ENCODE measurements around the gene CCDC192. TPM values are rescaled to one million over a fixed set of nuclear protein-coding genes. Genes with fewer than 3 reads are reported as not detected.

CCDC192 gene
- total and polyA plus RNA-seq, 2 of the 4 experiments (the other 2 are of a cell fraction) = not detected

DNA sequence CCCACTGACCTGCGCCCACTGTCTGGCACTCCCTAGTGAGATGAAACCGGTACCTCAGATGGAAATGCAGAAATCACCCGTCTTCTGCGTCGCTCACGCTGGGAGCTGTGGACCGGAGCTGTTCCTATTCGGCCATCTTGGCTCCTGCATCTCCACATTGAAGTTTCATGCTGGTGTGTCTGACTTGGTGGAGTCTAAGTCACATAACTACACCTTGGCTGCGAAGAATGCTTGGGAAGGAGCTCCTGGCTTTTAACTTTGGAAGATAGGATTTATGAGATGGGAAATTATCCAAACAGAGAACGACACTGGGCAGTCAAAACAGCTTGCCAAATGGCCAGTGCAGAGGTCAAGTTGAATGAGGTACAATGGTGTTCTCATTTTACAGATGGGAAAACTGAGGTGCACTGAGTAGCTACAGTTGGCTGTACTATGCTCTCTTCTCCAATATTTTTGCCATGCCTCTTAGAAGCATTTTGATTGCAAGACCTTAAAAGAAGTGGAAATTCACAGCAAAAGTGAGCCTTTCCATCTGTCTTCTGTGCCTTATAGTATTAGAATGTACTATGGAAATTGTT is 36.7 kb downstream of the CCDC192 start:
- CTCF ChIA-PET = no interaction called here
- Histone ChIP-seq H3K36me3 (ENCODE audit: control insufficient read depth, insufficient read depth, low read length) (no peaks in the 10 kb centered on the region), H4K8ac (ENCODE audit: low read depth in 2 of 2, low read length in 2 of 2) (no peak overlapping the region), H3K4me2 (ENCODE audit: low read depth, low read length) (no peak overlapping the region), H3K4me1 (ENCODE audit: control insufficient read depth, insufficient read depth, low read length) (no peaks in the 10 kb centered on the region), H3K79me1 (ENCODE audit: low read depth in 1 of 2, low read length in 2 of 2) (no peaks in the 10 kb centered on the region), H3K4me3 (ENCODE audit: insufficient read depth, low read depth, low read length) (no peak overlapping the region), H2AFZ (replicated peaks; ENCODE audit: low read length, poor library complexity) (no peak overlapping the region), H2BK5ac (ENCODE audit: low read depth, low read length, poor library complexity, severe bottlenecking) (no peak overlapping the region), H3K9ac (ENCODE audit: low read depth, low read length) (no peak overlapping the region), H2AK9ac (replicated peaks; ENCODE audit: low read depth, low read length, poor library complexity) (no peak overlapping the region), H2BK15ac (ENCODE audit: low read depth, low read length) (no peak overlapping the region), H3K27ac (ENCODE audit: insufficient read depth, low read length) (no peak overlapping the region), H4K91ac (ENCODE audit: insufficient read depth, low read depth, low read length) (no peak overlapping the region), H2AK5ac (ENCODE audit: low read depth, low read length) (no peak overlapping the region), H3K14ac (replicated peaks; ENCODE audit: low read depth, low read length) (no peak overlapping the region), H3K9me1 (ENCODE audit: insufficient read depth, low read length) (no peaks in the 10 kb centered on the region), H3K18ac (ENCODE audit: low read depth, low read length) (no peak overlapping the region), H2BK20ac (ENCODE audit: low read depth, low read length) (no peak overlapping the region), H3K27me3 (ENCODE audit: control insufficient read depth, insufficient read depth, low read length) (peaks cover 7% of the 10 kb centered on the region), H4K20me1 (ENCODE audit: insufficient read depth, low read length) (no peaks in the 10 kb centered on the region), H3K56ac (ENCODE audit: extremely low read depth, insufficient read depth, low read length) (no peak overlapping the region), H3K9me3 (ENCODE audit: control insufficient read depth, insufficient read depth, low read length) (no peaks in the 10 kb centered on the region), H3K23ac (ENCODE audit: low read depth, low read length) (no peak overlapping the region), H4K5ac (ENCODE audit: low read depth, low read length) (no peak overlapping the region), H2BK120ac (ENCODE audit: low read depth, low read length) (no peak overlapping the region), H3K4ac (ENCODE audit: low read depth, low read length) (no peak overlapping the region)
- BruUV-seq (replicated peaks) = no TSS peak
- DNase-seq = no peak
- 29% methylated on average over 1 of the region's 10 CpGs; no CpG with 5 or more reads in 1 of the 2 experiments for WGBS, 2 experiments (ENCODE audit: extremely low coverage in 2 of 2, insufficient read length in 1 of 2)
- TF ChIP-seq CEBPB (IDR thresholded peaks at IDR 0.05; ENCODE audit: low read depth, low read length) = no peak
- TF ChIP-seq, protein P1, sequence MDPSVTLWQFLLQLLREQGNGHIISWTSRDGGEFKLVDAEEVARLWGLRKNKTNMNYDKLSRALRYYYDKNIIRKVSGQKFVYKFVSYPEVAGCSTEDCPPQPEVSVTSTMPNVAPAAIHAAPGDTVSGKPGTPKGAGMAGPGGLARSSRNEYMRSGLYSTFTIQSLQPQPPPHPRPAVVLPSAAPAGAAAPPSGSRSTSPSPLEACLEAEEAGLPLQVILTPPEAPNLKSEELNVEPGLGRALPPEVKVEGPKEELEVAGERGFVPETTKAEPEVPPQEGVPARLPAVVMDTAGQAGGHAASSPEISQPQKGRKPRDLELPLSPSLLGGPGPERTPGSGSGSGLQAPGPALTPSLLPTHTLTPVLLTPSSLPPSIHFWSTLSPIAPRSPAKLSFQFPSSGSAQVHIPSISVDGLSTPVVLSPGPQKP (IDR thresholded peaks at IDR 0.05; ENCODE audit: borderline replicate concordance, low read depth, low read length) = no peak
- no peak for TF ChIP-seq BHLHE40 (IDR thresholded peaks at IDR 0.05; ENCODE audit: low read depth, low read length)
- TF ChIP-seq, protein P2, sequence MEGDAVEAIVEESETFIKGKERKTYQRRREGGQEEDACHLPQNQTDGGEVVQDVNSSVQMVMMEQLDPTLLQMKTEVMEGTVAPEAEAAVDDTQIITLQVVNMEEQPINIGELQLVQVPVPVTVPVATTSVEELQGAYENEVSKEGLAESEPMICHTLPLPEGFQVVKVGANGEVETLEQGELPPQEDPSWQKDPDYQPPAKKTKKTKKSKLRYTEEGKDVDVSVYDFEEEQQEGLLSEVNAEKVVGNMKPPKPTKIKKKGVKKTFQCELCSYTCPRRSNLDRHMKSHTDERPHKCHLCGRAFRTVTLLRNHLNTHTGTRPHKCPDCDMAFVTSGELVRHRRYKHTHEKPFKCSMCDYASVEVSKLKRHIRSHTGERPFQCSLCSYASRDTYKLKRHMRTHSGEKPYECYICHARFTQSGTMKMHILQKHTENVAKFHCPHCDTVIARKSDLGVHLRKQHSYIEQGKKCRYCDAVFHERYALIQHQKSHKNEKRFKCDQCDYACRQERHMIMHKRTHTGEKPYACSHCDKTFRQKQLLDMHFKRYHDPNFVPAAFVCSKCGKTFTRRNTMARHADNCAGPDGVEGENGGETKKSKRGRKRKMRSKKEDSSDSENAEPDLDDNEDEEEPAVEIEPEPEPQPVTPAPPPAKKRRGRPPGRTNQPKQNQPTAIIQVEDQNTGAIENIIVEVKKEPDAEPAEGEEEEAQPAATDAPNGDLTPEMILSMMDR (conservative IDR thresholded peaks at IDR 0.05; ENCODE audit: low read depth, low read length) = no peak
- TF ChIP-seq MAFK (IDR thresholded peaks at IDR 0.05; ENCODE audit: low read depth, low read length) = no peak
- TF ChIP-seq POLR2A (IDR thresholded peaks at IDR 0.05; ENCODE audit: low read depth, low read length) = no peak
- TF ChIP-seq MXI1 (IDR thresholded peaks at IDR 0.05; ENCODE audit: borderline replicate concordance, low read depth, low read length) = no peak
- TF ChIP-seq FOS (IDR thresholded peaks at IDR 0.05; ENCODE audit: low read depth, low read length) = no peak
- TF ChIP-seq RCOR1 (IDR thresholded peaks at IDR 0.05; ENCODE audit: insufficient replicate concordance, low read length) = no peak
- no peak for TF ChIP-seq NFE2L2 (IDR thresholded peaks at IDR 0.05; ENCODE audit: low read depth, low read length)
- TF ChIP-seq MAZ (IDR thresholded peaks at IDR 0.05; ENCODE audit: borderline replicate concordance, low read depth, low read length) = no peak
- TF ChIP-seq RAD21 (IDR thresholded peaks at IDR 0.05; ENCODE audit: low read length) = no peak
- no peak for TF ChIP-seq CHD1 (IDR thresholded peaks at IDR 0.05; ENCODE audit: low read depth, low read length)
- no peak for TF ChIP-seq SMC3 (IDR thresholded peaks at IDR 0.05; ENCODE audit: low read depth, low read length)
- TF ChIP-seq, protein P3, sequence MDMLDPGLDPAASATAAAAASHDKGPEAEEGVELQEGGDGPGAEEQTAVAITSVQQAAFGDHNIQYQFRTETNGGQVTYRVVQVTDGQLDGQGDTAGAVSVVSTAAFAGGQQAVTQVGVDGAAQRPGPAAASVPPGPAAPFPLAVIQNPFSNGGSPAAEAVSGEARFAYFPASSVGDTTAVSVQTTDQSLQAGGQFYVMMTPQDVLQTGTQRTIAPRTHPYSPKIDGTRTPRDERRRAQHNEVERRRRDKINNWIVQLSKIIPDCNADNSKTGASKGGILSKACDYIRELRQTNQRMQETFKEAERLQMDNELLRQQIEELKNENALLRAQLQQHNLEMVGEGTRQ (IDR thresholded peaks at IDR 0.05; ENCODE audit: low read depth, low read length) = no peak
- no peak for TF ChIP-seq RFX5 (IDR thresholded peaks at IDR 0.05; ENCODE audit: low read depth, low read length)
- intact Hi-C loops (cut with micrococcal nuclease) (loop anchor here (10.0 kb wide), 1 partner anchor 605 kb away; no protein-coding TSS in a partner anchor), in situ Hi-C loops (cut with MboI; ENCODE audit: low sequenced_read_pairs) (no loop called here), dilution Hi-C loops (cut with HindIII; ENCODE audit: low sequenced_read_pairs, unreplicated experiment) (no loop called here)
- ATAC-seq (ENCODE audit: low read depth) = no peak
- POLR2A ChIA-PET (ENCODE audit: unreplicated experiment) = no interaction called here

Data from IMR-90 (cell line).